T-helper 17 cell (primary cell): ENCODE results near the gene FGL2. TPM values are rescaled to one million over a fixed set of nuclear protein-coding genes. Genes with fewer than 3 reads are reported as not detected.
"Not testable (repeated sequence)": the region's sequence is repeated elsewhere in the genome, so short reads cannot be mapped to it uniquely, and the experiment has no call there.

ENCODE experiments used
- ATAC-seq: fragments of 150-1000 bp; cut with Tn5 transposase; 2 replicates; pipeline ENCODE4 v1.10.0; 2021; ENCODE audit warnings: mild to moderate bottlenecking, moderate library complexity
- DNase-seq, 3 donors: peaks; one replicate each; pipeline versions ENCODE4 v3.0.0 to v3.0.0-alpha.2; 2020 to 2021
- H3K9me3 ChIP-seq: one replicate; pipeline ENCODE4 v1.7.0; 2013; ENCODE audit warnings: low read length, mild to moderate bottlenecking; ENCODE audit not compliant: control insufficient read depth, poor library complexity, severe bottlenecking
- H3K27ac Mint-ChIP-seq: one replicate; pipeline ENCODE4 v1.8.0; 2022; ENCODE audit warnings: mild to moderate bottlenecking, moderate library complexity, mixed read lengths
- H3K27me3 Mint-ChIP-seq: one replicate; pipeline ENCODE4 v1.8.0; 2022; ENCODE audit warnings: mixed read lengths
- H3K36me3 Mint-ChIP-seq: one replicate; pipeline ENCODE4 v1.8.0; 2022; ENCODE audit warnings: low read depth, mixed read lengths
- H3K4me1 Mint-ChIP-seq: one replicate; pipeline ENCODE4 v1.8.0; 2022; ENCODE audit warnings: mild to moderate bottlenecking, mixed read lengths
- H3K4me3 Mint-ChIP-seq: one replicate; pipeline ENCODE4 v1.8.0; 2022; ENCODE audit warnings: mild to moderate bottlenecking, moderate library complexity, mixed read lengths
- total RNA-seq, 4 donors: library from RNA in 2 of 4; stranded (reverse) in 2 of 4; gene quantifications; one replicate each; pipeline ENCODE4 v1.2.3 and lab custom pipeline; 2022 to 2026

The FGL2 gene
- total RNA-seq, 2 donors from 2014 or later = 5.1 to 7.7 TPM

DNA sequence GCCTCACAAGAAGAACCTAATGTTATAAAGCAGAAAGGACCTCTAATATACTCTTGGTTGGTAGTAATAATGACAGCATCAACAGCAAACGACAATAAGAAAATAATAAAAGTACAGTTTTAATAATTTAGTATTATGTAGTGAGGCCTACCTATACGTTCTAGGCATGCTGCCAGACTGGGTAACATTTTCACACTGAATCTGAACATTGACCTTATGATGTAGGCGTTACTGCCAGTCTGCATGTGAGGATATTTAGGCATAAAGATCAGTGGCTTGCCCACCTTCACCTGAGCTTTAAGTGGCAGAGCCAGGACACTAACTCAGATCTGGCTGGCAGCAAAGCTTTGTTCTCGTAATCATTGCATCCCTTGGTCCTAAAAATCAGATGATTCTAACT, 2.5 kb downstream of the FGL2 start:
- DNase-seq = no peak
- no peak overlapping the region for H3K4me3 Mint-ChIP-seq
- H3K27ac Mint-ChIP-seq = no peak overlapping the region
- no peaks in the 10 kb centered on the region for H3K27me3 Mint-ChIP-seq
- H3K4me1 Mint-ChIP-seq = peaks cover 28% of the 10 kb centered on the region
- no peaks in the 10 kb centered on the region for H3K36me3 Mint-ChIP-seq
- H3K9me3 ChIP-seq = no peaks in the 10 kb centered on the region
- ATAC-seq = no peak

DNA sequence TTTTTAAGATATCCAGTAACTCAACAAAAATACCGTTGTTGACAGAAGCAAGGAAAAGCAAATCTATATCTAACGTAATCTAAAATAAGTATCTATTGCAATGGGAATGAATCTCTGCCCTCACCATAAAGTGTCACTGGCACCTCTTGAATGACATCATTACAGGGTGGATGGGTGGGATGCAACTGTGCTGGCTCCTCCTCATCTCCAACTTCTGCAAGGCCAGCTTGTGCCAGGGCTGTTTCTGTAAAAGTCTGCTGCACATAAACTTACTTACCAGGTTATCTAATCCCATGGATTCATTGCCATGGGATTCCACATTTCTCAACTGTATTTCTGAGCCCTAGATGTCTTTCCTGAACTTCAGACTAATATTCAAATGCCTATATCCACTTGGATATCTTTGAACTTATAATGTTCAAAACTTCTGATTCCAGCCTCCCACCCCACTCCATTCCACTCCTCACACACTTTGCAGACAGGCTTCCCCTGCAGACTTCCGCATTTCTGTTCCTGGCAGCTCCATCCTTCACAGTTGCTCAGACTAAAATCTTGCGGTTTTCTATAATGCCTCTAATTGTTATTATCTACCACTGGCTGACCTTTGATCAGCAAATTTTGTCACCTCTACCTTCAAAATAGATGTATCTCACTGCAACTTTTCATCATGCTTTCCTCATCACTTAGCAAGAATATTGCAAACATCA, 10.7 kb downstream of the FGL2 start:
- H3K9me3 ChIP-seq = no peaks in the 10 kb centered on the region
- Mint-ChIP-seq H3K4me1 (peaks cover 9% of the 10 kb centered on the region), H3K36me3 (no peaks in the 10 kb centered on the region), H3K4me3 (no peak overlapping the region), H3K27me3 (no peaks in the 10 kb centered on the region), H3K27ac (no peak overlapping the region)
- DNase-seq = no peak
- ATAC-seq = no peak

DNA sequence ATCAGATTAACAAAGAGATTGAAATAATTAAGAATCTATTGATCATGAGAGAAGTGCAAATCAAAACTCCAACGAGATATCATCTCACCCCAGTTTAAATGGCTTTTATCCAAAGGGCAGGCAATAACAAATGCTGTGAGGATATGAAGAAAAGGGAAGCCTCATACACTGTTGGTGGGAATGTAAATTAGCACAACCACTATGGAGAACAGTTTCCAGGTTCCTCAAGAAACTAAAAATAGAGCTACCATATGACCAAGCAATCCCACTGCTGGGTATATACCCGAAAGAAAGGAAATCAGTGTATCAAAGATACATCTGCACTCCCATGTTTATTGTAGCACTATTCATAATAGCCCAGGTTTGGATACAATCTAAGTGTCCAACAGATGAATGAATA, 13.8 kb downstream of the FGL2 start:
- no peak overlapping the region for H3K4me3 Mint-ChIP-seq
- H3K4me1 Mint-ChIP-seq = no peaks in the 10 kb centered on the region
- no peaks in the 10 kb centered on the region for H3K27me3 Mint-ChIP-seq
- H3K36me3 Mint-ChIP-seq = peaks cover 6% of the 10 kb centered on the region
- no peak for ATAC-seq
- DNase-seq = no peak
- no peak overlapping the region for H3K27ac Mint-ChIP-seq
- H3K9me3 ChIP-seq = no peaks in the 10 kb centered on the region

DNA sequence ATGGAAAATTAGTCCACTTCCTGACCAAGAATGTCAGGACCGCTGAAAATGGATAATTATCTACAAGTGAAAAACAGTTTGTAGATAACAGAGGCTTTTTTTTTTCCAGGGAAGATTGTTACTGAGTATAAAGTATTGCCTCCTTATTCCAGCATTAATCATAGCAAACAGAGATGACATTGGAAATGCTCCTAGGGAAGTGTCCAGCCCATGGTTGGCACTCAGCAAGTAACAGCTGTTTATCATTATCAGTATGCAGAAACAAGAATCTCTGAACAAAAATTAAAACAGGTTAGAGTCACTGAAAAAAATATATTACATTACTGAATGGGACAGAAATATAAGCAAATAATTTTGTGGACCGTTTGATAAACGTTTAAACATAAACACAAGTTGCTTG, 14.6 kb downstream of the FGL2 start:
- no peaks in the 10 kb centered on the region for H3K9me3 ChIP-seq
- DNase-seq (no peak), ATAC-seq (no peak)
- H3K36me3 Mint-ChIP-seq = peaks cover 6% of the 10 kb centered on the region
- H3K4me1 Mint-ChIP-seq = no peaks in the 10 kb centered on the region
- H3K4me3 Mint-ChIP-seq = no peak overlapping the region
- H3K27ac Mint-ChIP-seq = no peak overlapping the region
- no peaks in the 10 kb centered on the region for H3K27me3 Mint-ChIP-seq

DNA sequence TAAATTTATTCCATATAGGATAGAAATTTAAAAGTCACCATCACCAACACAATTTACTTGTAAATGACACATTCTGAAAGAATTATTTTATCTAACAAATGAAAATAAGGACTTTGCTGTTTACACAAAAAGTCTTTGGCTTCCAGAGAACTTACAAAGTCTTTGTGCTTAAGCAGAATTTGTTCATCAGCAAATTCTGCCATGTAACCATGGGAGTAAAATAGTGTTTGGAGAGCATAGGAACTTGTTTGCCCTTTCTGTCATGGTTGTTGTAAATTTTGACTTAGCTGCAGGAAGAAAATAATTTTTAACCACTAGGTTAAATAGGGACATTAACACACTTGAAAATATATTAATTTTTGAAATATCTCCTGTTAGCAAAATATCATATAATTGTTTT, 15.2 kb downstream of the FGL2 start:
- peaks cover 6% of the 10 kb centered on the region for H3K36me3 Mint-ChIP-seq
- no peaks in the 10 kb centered on the region for H3K9me3 ChIP-seq
- ATAC-seq = no peak
- no peaks in the 10 kb centered on the region for H3K4me1 Mint-ChIP-seq
- no peak overlapping the region for H3K27ac Mint-ChIP-seq
- H3K4me3 Mint-ChIP-seq = no peak overlapping the region
- DNase-seq = no peak
- H3K27me3 Mint-ChIP-seq = no peaks in the 10 kb centered on the region

DNA sequence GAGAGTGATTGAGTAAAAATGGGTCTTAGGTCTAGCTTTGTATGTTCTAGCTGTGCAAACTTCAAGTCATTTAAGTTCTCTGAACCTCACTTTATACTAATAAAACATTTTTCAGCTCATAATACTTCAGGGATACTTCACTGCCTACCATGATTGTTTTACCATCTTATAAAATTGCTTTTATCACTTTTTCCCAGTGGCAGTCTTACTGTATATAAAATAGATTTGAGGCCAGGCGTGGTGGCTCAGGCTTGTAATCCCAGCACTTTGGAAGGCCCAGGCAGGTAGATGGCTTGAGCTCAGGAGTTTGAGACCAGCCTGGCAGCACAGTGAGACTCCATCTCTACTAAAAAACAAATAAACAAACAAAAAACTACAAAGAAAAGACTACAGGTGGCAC, 17.4 kb downstream of the FGL2 start:
- Mint-ChIP-seq H3K36me3 (peaks cover 6% of the 10 kb centered on the region), H3K27me3 (no peaks in the 10 kb centered on the region), H3K4me3 (no peak overlapping the region), H3K4me1 (no peaks in the 10 kb centered on the region), H3K27ac (no peak overlapping the region)
- DNase-seq (no peak), ATAC-seq (no peak)
- H3K9me3 ChIP-seq = no peaks in the 10 kb centered on the region

DNA sequence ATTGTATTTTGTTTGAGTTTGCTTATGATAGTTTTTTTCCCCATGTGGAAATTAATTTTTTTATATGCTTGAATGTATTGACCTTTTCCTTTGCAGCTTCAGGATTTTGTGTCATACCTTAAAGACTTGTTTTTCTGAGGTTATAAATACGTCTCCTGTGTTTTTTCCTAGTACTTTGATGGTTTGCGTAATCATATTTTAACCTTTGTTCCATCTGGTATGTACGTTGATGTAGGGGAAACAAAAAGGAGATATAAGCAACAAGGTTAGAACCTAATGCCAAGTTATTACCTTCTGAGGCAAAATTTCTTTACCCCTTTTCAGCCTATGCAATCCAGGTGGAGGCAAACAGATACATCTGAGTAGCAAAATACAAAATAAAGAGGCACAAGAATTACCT, 17.9 kb downstream of the FGL2 start:
- Mint-ChIP-seq H3K4me3 (no peak overlapping the region), H3K36me3 (peaks cover 6% of the 10 kb centered on the region), H3K27ac (no peak overlapping the region), H3K4me1 (no peaks in the 10 kb centered on the region), H3K27me3 (no peaks in the 10 kb centered on the region)
- ATAC-seq (no peak), DNase-seq (no peak)
- no peaks in the 10 kb centered on the region for H3K9me3 ChIP-seq

DNA sequence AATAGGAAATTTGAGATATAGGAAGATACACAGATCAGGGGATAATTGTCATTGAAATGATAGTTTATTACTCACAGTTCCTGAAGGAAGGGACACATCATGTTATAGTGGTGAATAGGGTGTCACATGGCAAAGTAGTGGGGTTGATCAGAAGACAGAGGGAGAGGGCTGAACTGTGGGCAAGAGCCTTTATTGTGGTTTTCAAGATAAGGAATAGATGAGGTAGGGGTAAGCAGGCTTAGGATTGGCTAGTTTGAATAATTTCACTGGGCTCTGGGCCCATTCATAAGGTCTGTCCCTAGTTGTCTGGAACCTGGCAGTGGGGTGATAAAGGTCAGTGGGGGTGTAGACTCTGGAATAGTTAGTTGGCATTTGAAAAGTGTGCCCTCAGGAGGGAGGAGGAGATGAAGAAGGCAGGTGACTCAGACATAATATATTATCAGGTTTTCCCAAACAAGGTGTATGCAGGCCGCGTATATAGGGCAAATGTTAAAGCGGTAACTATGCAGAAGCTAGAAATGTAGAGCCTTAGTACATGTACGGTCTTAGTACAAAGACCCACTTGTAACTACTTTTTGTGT, 18.5 kb downstream of the FGL2 start:
- DNase-seq = no peak
- Mint-ChIP-seq H3K4me3 (no peak overlapping the region), H3K36me3 (peaks cover 6% of the 10 kb centered on the region), H3K27ac (no peak overlapping the region), H3K27me3 (no peaks in the 10 kb centered on the region), H3K4me1 (no peaks in the 10 kb centered on the region)
- ATAC-seq = no peak
- no peaks in the 10 kb centered on the region for H3K9me3 ChIP-seq

DNA sequence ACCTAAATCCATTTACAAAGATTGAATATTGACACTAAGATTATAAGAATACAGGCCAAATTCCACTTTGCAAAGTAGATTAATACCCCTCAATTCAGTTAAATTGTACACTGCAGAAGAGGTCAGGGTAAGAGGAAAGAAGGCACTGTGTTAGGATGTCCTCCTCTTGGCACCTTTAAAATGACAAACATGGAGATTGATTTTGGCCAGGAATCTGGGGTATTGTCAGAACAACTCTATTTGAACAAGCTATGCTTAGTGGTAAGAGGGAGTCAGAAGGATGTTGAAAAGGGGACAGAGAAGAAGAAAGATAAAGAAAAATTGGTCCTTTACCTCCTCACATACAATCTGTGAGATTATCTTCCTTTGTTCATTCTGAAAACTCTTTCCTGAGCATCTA, 21.6 kb downstream of the FGL2 start:
- H3K27me3 Mint-ChIP-seq, H3K9me3 ChIP-seq, H3K4me3 Mint-ChIP-seq, H3K4me1 Mint-ChIP-seq, ATAC-seq, H3K27ac Mint-ChIP-seq, H3K36me3 Mint-ChIP-seq, DNase-seq: not testable (repeated sequence)

DNA sequence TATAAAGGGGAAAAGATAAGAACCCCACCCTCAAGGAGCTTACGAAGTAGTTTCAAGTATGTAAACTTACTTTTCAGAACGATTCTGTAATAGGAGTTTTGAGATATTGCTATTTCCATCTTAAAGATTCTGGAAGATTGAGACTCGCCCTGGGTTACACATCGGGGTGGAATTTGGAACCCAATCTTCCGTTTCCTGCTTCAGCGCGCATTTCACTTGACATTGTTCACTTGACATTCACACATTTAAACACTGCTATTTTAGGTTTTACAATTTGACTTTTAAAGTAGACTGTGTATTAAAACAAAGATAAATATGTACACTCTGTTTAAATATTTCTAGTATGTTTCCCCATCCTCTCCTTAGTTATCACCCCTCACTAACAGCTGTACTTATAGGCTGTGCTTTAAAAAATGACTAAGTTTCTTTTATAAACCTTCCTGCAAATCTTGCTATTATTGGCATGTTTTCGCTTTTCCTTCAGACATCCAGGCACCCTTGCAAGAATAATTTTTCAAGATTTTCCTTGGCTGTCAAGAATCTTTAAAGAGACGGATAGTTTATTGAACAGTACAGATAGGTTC, 22.2 kb downstream of the FGL2 start:
- not testable (repeated sequence) for H3K4me3 Mint-ChIP-seq, H3K36me3 Mint-ChIP-seq, H3K4me1 Mint-ChIP-seq, ATAC-seq, H3K9me3 ChIP-seq, DNase-seq, H3K27me3 Mint-ChIP-seq, H3K27ac Mint-ChIP-seq

DNA sequence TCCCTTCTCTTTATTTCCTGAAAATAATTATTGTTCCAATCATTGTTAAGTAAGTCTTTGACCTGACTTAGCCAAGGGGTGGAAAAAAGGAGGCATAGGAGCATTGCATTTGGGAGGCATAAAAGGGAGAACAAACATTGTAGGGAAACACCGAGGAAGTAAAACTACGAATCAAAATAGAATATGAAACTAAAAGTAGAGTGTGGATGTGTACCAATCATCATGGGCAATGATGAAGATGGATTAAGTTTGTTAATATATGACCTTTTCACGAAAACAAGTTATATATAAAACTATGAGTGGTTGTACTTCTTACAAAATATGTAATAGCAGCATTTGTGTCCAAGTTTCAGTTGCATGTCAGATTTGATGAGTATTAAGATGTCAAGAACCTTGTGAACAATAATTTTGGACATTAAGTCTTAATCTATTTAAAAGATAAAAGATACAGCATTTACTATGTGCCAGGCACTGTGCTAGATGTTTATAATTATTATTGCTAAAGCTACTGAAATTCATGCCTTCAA, 24.3 kb downstream of the FGL2 start:
- not testable (repeated sequence) for ATAC-seq, H3K4me1 Mint-ChIP-seq, DNase-seq, H3K27me3 Mint-ChIP-seq, H3K9me3 ChIP-seq, H3K36me3 Mint-ChIP-seq, H3K27ac Mint-ChIP-seq, H3K4me3 Mint-ChIP-seq

DNA sequence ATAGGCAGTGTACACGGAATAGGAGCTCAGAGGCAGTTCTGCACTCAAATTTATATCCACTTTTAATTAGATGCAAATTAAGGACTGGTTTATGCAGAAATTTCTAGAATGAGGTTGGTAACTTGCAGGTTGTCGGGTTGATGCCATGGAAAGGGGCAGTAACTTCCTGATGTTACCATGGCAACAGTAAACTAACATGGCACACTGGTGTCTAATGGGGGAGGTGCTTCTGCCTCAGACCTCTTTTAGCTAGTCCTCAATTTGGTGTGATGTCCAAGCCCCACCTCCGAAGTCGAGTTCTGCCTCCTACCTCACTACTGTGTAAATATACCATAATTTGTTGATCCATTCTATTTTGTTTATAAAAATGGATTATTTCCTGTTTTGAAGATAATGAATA, 25.2 kb downstream of the FGL2 start:
- not testable (repeated sequence) for ATAC-seq, H3K9me3 ChIP-seq, H3K36me3 Mint-ChIP-seq, DNase-seq, H3K4me1 Mint-ChIP-seq, H3K27ac Mint-ChIP-seq, H3K27me3 Mint-ChIP-seq, H3K4me3 Mint-ChIP-seq

DNA sequence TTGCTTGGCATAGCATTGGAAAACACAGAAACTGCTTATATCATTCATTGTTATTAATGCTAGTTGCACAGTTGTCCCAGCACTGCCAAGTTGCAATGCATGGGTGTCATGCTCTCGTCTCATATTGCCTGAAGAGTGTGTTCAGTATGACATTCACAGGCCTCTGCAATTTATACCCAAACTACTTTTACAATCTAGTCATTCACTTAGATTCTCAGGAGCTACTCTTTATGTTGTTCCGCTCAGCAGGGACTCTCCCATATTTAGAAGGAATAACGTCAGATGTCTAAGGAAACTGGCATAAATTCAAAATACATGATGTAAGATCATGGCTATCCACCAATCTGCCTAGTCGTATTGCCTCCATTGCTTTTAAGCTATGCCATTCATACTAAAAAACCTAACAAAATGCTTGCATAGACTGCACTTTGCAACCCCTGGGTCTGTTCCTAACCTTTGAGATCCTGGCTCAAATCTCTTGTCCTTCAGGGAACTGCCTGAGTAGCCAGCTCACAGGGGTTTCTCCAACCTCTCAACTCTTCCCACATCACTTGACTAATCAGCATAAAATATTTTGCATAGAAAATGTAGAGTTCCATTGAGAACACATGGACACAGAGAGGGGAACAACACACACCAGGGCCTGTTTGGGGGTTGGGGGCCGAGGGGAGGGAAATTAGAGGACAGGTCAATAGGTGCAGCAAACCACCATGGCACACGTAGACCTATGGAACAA, 27.0 kb downstream of the FGL2 start:
- H3K27ac Mint-ChIP-seq, H3K9me3 ChIP-seq, H3K4me1 Mint-ChIP-seq, H3K36me3 Mint-ChIP-seq, H3K4me3 Mint-ChIP-seq, DNase-seq, ATAC-seq, H3K27me3 Mint-ChIP-seq: not testable (repeated sequence)
